GM12878 (cell line): ENCODE results near the gene TRAF3IP1. TPM values are rescaled to one million over a fixed set of nuclear protein-coding genes. Genes with fewer than 3 reads are reported as not detected.

Experiments
- BCL3 ChIP-seq: IDR thresholded peaks from 2 replicates; pipeline ENCODE4 v1.6.1; 2011; ENCODE audit warnings: borderline replicate concordance, low read depth, mild to moderate bottlenecking, moderate library complexity, low read length; ENCODE audit not compliant: insufficient read depth, poor library complexity, severe bottlenecking
- CREB1 ChIP-seq: IDR thresholded peaks from 2 replicates; pipeline ENCODE4 v1.6.1; 2012; ENCODE audit warnings: low read depth, mild to moderate bottlenecking, inconsistent platforms
- FOS ChIP-seq: IDR thresholded peaks from 3 replicates; pipeline ENCODE4 v1.6.1; 2011; ENCODE audit warnings: borderline replicate concordance; ENCODE audit not compliant: insufficient read length; ENCODE audit errors: extremely low read depth
- IKZF1 ChIP-seq: fragments of 450-650 bp; conservative IDR thresholded peaks from 2 replicates; pipeline ENCODE4 v1.6.1; 2017; ENCODE audit warnings: antibody characterized with exemption, mild to moderate bottlenecking
- IKZF2 ChIP-seq, 2 experiments: fragments of 450-650 bp; IDR thresholded peaks; 2 replicates each; pipeline ENCODE4 v1.6.1; 2017; ENCODE audit warnings: mild to moderate bottlenecking in 2 of 2, moderate library complexity in 2 of 2
- JUNB ChIP-seq: IDR thresholded peaks from 2 replicates; pipeline ENCODE4 v1.6.1; 2016; ENCODE audit warnings: antibody characterized with exemption, mild to moderate bottlenecking
- KAT2A ChIP-seq: conservative IDR thresholded peaks from 2 replicates; pipeline ENCODE4 v1.6.1; 2011; ENCODE audit warnings: low read depth, low read length; ENCODE audit not compliant: control insufficient read depth
- MYB ChIP-seq: fragments of 150-350 bp; IDR thresholded peaks from 2 replicates; pipeline ENCODE4 v1.6.1; 2014; ENCODE audit warnings: mild to moderate bottlenecking, low read depth, low read length, borderline replicate concordance
- POLR2A ChIP-seq: IDR thresholded peaks from 2 replicates; pipeline ENCODE4 v1.6.1; 2011; ENCODE audit warnings: low read depth, mild to moderate bottlenecking, low read length
- POU2F2 ChIP-seq: IDR thresholded peaks from 3 replicates; pipeline ENCODE4 v1.6.1; 2011; ENCODE audit warnings: low read depth, mild to moderate bottlenecking, low read length, borderline replicate concordance
- RCOR1 ChIP-seq: conservative IDR thresholded peaks from 2 replicates; pipeline ENCODE4 v1.6.1; 2012; ENCODE audit warnings: low read depth, low read length, improper control_type of control experiment
- SMAD5 ChIP-seq: IDR thresholded peaks from 2 replicates; pipeline ENCODE4 v1.6.1; 2016; ENCODE audit warnings: antibody characterized with exemption, low read depth
- SP1 ChIP-seq: IDR thresholded peaks from one replicate; pipeline ENCODE4 v1.6.1; 2011; ENCODE audit warnings: low read depth, low read length
- TARDBP ChIP-seq: IDR thresholded peaks from 2 replicates; pipeline ENCODE4 v1.6.1; 2016; ENCODE audit warnings: borderline replicate concordance
- TCF12 ChIP-seq: IDR thresholded peaks from 2 replicates; pipeline ENCODE4 v1.6.1; 2011; ENCODE audit warnings: low read depth, mild to moderate bottlenecking, low read length
- TCF3 ChIP-seq: IDR thresholded peaks from 2 replicates; pipeline ENCODE4 v1.6.1; 2012; ENCODE audit warnings: low read depth, mild to moderate bottlenecking, low read length, borderline replicate concordance; ENCODE audit not compliant: insufficient read depth
- USF1 ChIP-seq: IDR thresholded peaks from 2 replicates; pipeline ENCODE4 v1.6.1; 2011; ENCODE audit warnings: borderline replicate concordance, low read depth, mild to moderate bottlenecking, moderate library complexity, mixed read lengths, low read length; ENCODE audit not compliant: insufficient read depth; ENCODE audit errors: extremely low read length
- WRNIP1 ChIP-seq: IDR thresholded peaks from 2 replicates; pipeline ENCODE4 v1.6.1; 2011; ENCODE audit warnings: low read depth, low read length, improper control_type of control experiment, borderline replicate concordance
- ZSCAN29 ChIP-seq: fragments of 450-650 bp; IDR thresholded peaks from 2 replicates; pipeline ENCODE4 v1.6.1; 2017; ENCODE audit warnings: mild to moderate bottlenecking, moderate library complexity
- polyA plus RNA-seq, 11 experiments: library from polyadenylated mRNA; depleted of rRNA in 4 of 11; unstranded in 6 of 11; stranded (reverse) in 5 of 11; fragments of >200 nt; fragmentation: Nextera tagmentation in 4 of 11; fragmentation: Illumina TruSeq in 1 of 11; extraction: Ambion mirVana in 4 of 11; extraction: Trizol in 1 of 11; gene quantifications; 1 replicate in 1 of 11; 2 replicates in 10 of 11; pipeline versions ENCODE4 v1.2.1 to v1.2.3, GENCODE V29; 2011 to 2016; ENCODE audit warnings: inconsistent platforms in 2 of 11, missing spikeins in 2 of 11, low read depth in 1 of 11
- total RNA-seq, 4 experiments: library from RNA; depleted of rRNA in 3 of 4; stranded (reverse); fragments of >200 nt in 3 of 4; fragmentation: Illumina TruSeq in 1 of 4; extraction: Trizol in 1 of 4; gene quantifications; 2 replicates each; pipeline versions ENCODE4 v1.2.1 to v1.2.3, GENCODE V29; 2013 to 2021
- TF ChIP-seq, protein P1 (sequence below): fragments of 450-650 bp; IDR thresholded peaks from 2 replicates; pipeline ENCODE4 v1.6.1; 2017; ENCODE audit warnings: mild to moderate bottlenecking, moderate library complexity
- TF ChIP-seq, protein P2 (sequence below): fragments of 450-650 bp; formaldehyde crosslinking; IDR thresholded peaks from 2 replicates; pipeline ENCODE4 v1.4.0; 2022; ENCODE audit warnings: mild to moderate bottlenecking, moderate library complexity

TRAF3IP1 gene
- total and polyA plus RNA-seq, 10 of the 15 experiments (the other 5 are each of a cell fraction or from before 2014, with no cell fraction given) = 1.6 to 7.5 (median 3.6) TPM

DNA sequence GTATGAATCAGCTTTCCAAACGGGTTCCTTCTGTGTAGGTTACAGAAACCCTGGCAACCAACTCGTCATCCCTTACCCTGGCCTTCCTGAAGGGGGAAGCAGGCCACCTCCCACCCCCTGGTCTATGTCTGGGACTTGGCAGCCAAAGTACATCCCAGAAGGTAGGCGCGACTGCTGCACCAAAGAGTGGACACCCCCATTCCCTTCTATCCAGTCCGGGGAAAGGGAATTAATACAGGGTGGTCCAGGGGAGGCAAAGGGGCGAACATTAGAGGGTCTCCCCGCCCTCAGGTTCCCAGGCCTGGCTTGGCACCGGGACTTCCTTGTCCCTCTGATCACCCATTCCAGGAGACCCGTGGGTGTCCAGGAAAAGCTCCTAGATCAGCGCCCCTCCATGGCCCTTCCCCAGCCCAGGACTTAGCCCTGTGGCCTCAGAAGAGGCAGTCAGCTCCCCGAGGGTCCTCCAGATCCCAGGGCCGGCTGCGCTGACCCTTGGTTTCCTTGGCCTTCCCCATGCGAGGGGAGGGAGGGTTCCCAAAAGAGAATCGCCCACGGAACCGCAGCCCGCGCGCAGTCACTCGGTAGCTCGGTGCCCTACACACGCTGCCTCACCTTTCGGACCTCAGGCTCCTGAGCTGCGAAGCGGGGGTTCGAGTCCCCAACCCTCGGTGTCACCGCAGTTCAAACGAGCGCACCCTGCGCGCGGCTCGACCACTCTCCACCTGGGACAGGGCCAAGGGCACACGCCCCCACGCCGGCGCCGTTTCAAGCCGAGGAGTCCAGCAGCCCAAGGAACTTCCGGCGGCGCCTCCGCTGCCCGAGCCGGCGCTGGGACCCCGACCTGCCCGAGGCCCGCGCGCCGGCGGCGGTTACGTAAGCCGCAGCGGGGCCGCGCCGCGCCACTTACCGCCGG lies 32.3 kb upstream of the TRAF3IP1 start, which contains the start of gene PER2 (continued):
- TF ChIP-seq BCL3 (no peak), IKZF2 (IDR thresholded peaks at IDR 0.05) (peak in 1 of 2 experiments; percentile 37; a peak in 1 of 4 replicates), RCOR1 (no peak), FOS (no peak), IKZF1 (no peak), JUNB (no peak), MYB (no peak), TARDBP (0 out of 2 replicates have a peak, but pooled peaks have one; percentile 13), KAT2A (no peak), USF1 (no peak), TCF12 (no peak), SP1 (no peak), TCF3 (no peak), CREB1 (peak; percentile 43; the same call in 1 of the 2 replicates), POU2F2 (no peak), POLR2A (no peak), ZSCAN29 (peak; percentile 72; the same call in 1 of the 2 replicates), SMAD5 (no peak), WRNIP1 (no peak)
- TF ChIP-seq, protein P1, sequence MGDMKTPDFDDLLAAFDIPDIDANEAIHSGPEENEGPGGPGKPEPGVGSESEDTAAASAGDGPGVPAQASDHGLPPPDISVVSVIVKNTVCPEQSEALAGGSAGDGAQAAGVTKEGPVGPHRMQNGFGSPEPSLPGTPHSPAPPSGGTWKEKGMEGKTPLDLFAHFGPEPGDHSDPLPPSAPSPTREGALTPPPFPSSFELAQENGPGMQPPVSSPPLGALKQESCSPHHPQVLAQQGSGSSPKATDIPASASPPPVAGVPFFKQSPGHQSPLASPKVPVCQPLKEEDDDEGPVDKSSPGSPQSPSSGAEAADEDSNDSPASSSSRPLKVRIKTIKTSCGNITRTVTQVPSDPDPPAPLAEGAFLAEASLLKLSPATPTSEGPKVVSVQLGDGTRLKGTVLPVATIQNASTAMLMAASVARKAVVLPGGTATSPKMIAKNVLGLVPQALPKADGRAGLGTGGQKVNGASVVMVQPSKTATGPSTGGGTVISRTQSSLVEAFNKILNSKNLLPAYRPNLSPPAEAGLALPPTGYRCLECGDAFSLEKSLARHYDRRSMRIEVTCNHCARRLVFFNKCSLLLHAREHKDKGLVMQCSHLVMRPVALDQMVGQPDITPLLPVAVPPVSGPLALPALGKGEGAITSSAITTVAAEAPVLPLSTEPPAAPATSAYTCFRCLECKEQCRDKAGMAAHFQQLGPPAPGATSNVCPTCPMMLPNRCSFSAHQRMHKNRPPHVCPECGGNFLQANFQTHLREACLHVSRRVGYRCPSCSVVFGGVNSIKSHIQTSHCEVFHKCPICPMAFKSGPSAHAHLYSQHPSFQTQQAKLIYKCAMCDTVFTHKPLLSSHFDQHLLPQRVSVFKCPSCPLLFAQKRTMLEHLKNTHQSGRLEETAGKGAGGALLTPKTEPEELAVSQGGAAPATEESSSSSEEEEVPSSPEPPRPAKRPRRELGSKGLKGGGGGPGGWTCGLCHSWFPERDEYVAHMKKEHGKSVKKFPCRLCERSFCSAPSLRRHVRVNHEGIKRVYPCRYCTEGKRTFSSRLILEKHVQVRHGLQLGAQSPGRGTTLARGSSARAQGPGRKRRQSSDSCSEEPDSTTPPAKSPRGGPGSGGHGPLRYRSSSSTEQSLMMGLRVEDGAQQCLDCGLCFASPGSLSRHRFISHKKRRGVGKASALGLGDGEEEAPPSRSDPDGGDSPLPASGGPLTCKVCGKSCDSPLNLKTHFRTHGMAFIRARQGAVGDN = no peak
- TF ChIP-seq, protein P2, sequence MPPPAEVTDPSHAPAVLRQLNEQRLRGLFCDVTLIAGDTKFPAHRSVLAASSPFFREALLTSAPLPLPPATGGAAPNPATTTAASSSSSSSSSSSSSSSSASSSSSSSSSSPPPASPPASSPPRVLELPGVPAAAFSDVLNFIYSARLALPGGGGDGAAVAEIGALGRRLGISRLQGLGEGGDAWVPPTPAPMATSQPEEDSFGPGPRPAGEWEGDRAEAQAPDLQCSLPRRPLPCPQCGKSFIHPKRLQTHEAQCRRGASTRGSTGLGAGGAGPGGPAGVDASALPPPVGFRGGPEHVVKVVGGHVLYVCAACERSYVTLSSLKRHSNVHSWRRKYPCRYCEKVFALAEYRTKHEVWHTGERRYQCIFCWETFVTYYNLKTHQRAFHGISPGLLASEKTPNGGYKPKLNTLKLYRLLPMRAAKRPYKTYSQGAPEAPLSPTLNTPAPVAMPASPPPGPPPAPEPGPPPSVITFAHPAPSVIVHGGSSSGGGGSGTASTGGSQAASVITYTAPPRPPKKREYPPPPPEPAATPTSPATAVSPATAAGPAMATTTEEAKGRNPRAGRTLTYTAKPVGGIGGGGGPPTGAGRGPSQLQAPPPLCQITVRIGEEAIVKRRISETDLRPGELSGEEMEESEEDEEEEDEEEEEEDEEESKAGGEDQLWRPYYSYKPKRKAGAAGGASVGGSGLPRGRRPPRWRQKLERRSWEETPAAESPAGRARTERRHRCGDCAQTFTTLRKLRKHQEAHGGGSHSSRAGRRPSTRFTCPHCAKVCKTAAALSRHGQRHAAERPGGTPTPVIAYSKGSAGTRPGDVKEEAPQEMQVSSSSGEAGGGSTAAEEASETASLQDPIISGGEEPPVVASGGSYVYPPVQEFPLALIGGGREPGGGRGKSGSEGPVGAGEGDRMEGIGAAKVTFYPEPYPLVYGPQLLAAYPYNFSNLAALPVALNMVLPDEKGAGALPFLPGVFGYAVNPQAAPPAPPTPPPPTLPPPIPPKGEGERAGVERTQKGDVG (CRISPR knock-in tag) = no peak
